Smooth muscle cell of the brain vasculature (primary cell): ENCODE results near the gene HOXA3.

Experiments used
- DNase-seq: peaks from one replicate; pipeline ENCODE4 v3.0.0-alpha.2; 2012; ENCODE audit warnings: low read depth, low spot score

The HOXA3 gene

GRCh38 chr7:27178366-27178765, 26.0 kb upstream of the HOXA3 start:
- DNase-seq: no peak

- no peak for DNase-seq
Measured at GRCh38 chr7:27177795-27178320, 25.5 kb upstream of the HOXA3 start.

GRCh38 chr7:27176962-27177794, 24.8 kb upstream of the HOXA3 start:
- no peak for DNase-seq

DNA sequence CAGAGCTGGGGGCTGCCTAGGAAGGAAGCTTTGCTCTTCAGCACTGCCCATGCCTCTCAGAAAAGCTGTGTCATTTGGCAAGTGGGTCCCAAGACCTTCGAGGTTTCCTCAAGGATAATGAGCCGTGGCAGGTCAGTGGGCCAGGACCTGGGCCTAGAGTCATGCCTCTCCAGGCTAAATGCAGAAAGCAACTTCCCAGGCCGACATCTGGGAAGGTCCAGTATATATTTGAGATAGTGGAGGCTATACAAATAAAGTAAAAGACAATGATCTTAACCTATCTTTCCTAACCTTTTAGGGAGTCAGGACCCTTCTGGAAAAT, 24.1 kb upstream of the HOXA3 start:
- no peak for DNase-seq

- DNase-seq: no peak
Measured at GRCh38 chr7:27175626-27176523, 23.5 kb upstream of the HOXA3 start.

DNA sequence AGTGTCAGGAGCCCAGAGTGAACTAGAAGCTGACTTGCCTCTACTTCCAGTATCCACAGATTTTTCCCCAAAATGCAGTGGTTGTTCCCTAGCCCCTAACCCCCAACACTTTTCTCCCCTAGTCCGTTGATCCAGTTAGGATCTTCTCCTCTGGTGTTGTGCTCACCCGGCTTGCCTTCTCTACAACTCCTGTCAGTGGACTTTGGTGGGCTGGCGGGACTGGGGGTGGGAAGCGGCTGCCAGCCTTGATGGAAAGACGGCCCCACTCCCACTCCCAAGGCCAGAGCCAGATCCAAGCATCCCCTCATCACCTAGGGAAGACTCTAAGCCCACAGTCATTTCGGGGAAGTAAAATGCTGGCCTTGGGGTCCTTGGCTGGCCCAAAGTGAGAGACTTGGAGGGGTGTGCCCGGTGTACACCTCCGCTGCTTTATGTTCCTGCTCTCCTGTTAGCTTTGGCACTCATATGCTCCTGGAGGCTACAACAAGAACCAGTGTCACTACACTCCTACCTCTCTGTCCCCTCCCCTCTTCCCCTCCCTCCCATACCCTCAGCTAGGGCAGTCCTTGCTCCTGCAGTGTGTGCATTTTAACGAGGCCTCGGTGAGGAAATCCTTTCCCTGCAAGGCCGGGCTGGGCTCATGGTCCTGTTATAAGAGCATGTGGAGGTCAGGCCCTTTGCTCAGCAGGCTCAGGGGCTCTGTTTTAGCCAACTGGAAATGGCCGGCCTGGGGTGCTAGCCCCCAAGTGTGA, 22.7 kb upstream of the HOXA3 start:
- no peak for DNase-seq

- no peak for DNase-seq
Measured at GRCh38 chr7:27173956-27174873, 21.8 kb upstream of the HOXA3 start, which contains the start of gene HOXA10. TSS of gene HOXA10 (minus strand) at chr7:27174320. CDS start at chr7:27174306, 14 bp downstream.

GRCh38 chr7:27173511-27173955, 21.1 kb upstream of the HOXA3 start:
- no peak for DNase-seq

GRCh38 chr7:27172823-27173510, 20.6 kb upstream of the HOXA3 start:
- no peak for DNase-seq

- DNase-seq: no peak
Measured at GRCh38 chr7:27172315-27172774, 20.0 kb upstream of the HOXA3 start.

- DNase-seq: no peak
Measured at GRCh38 chr7:27171637-27172314, 19.4 kb upstream of the HOXA3 start.

GRCh38 chr7:27171325-27171636, 18.9 kb upstream of the HOXA3 start:
- DNase-seq: no peak

DNA sequence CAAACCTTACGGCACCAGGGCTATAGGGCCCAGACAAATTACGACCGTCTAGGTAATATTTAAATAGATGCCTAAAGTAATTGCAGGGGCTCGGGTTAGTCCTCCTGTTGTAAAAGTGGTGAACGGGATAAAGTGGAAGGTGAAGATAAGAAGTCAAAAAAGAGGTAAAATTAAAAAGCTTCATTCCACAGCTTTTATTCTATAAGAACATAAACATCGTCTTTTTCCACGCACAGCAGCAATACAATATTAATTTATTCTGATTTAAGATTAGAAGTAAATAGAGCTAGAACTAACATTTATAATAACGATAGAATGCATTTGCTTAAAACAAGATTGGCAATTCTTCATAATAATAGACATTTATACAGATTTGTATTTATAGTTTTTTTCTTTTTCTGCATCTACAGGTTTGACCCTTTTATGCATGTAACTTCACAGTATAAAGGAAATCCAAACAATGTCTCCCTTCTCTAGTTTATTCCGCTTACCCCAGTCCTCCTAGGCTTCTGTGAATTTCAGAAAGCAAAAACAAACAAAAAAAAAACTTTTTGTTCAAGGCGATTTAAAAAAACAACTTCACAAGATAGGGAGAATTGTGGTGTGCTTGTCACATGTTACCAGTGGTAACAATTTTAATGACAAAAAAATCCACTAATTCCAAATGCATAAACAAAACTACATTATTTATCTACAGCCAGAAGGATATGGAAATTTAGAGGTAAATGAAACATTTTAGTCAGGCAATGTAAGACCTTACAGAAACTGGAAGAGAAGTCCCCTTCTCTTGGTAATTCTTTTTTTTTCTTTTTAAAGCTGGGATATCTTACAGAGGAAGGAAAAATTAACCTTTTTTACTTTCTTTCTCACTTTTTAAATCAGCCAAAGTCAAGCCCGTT, 18.3 kb upstream of the HOXA3 start:
- no peak for DNase-seq

- no peak for DNase-seq
Measured at GRCh38 chr7:27169658-27170425, 17.5 kb upstream of the HOXA3 start.

DNA sequence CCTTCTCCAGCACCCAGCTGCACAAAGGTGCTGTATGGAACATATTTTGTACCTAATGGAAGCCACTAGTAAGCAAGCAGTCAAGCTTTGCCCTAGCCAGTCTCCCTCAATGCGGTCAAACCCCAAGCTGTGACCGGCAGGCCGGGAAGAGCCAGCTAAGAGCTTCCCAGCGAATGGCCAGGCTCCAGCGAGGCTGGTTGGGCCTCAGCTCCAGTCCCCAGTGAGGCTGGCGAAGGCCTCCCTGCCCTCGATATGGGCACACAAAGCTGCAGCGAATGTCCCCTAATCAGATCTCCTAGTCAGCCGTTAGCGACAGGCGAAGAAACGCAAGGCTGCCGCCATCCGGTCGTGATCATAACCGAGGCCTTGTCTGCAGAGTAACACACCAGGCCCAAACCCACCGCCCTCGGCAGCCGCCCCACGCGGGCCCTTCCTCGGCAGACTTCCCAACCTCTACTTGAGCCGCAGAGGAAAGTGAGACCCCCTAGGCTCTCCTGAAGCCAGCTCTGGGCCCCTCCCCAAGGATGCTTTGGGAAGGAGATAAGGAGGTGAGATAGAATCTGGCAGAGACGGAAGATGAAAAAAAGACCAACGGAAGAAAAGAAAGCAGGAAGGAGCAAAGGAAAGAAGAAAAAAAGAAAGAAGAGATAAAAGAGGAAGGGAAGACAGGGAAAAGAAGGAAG, 16.0 kb upstream of the HOXA3 start:
- no peak for DNase-seq

DNA sequence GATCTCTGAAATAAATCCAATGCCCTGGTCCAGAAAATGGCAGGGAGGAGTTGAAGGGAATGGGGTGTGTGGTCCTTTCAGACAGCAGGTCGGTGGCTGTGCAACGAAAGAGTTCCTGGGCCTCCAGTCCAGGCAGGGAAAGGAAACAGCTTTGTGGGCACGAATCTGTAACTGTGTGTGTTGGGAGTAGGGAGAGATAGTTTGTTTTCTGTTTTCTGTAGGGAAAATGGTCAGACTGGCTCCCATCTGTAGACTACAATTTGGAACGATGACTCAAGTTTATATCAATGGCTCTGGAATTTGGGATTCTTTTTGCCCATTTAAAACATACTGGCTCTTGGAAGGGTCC, 15.5 kb upstream of the HOXA3 start:
- DNase-seq: no peak
